T-helper 1 cell treated with Interleukin-12 subunit alpha and Interleukin-12 subunit beta and Interleukin-4 antibody, amounts not matched to agents 30 μg/mL and 1 μg/mL, for 36 hours (primary cell): ENCODE results near the gene MAGEE1.
A peak's percentile ranks its signal among the peaks of the same experiment; 100 is the strongest.

ENCODE experiments used
- H3K27ac Mint-ChIP-seq: one replicate; pipeline ENCODE4 v1.8.0; 2021; ENCODE audit warnings: mild to moderate bottlenecking, mixed read lengths
- H3K27me3 Mint-ChIP-seq: one replicate; pipeline ENCODE4 v1.8.0; 2021; ENCODE audit warnings: low read depth, mixed read lengths
- H3K36me3 Mint-ChIP-seq: one replicate; pipeline ENCODE4 v1.8.0; 2021; ENCODE audit warnings: low read depth, mixed read lengths
- H3K4me1 Mint-ChIP-seq: one replicate; pipeline ENCODE4 v1.8.0; 2021; ENCODE audit warnings: low read depth, mixed read lengths
- H3K4me3 Mint-ChIP-seq: one replicate; pipeline ENCODE4 v1.8.0; 2021; ENCODE audit warnings: mild to moderate bottlenecking, moderate library complexity, mixed read lengths
- H3K9me3 Mint-ChIP-seq: one replicate; pipeline ENCODE4 v1.8.0; 2021; ENCODE audit warnings: mixed read lengths

The MAGEE1 gene, protein sequence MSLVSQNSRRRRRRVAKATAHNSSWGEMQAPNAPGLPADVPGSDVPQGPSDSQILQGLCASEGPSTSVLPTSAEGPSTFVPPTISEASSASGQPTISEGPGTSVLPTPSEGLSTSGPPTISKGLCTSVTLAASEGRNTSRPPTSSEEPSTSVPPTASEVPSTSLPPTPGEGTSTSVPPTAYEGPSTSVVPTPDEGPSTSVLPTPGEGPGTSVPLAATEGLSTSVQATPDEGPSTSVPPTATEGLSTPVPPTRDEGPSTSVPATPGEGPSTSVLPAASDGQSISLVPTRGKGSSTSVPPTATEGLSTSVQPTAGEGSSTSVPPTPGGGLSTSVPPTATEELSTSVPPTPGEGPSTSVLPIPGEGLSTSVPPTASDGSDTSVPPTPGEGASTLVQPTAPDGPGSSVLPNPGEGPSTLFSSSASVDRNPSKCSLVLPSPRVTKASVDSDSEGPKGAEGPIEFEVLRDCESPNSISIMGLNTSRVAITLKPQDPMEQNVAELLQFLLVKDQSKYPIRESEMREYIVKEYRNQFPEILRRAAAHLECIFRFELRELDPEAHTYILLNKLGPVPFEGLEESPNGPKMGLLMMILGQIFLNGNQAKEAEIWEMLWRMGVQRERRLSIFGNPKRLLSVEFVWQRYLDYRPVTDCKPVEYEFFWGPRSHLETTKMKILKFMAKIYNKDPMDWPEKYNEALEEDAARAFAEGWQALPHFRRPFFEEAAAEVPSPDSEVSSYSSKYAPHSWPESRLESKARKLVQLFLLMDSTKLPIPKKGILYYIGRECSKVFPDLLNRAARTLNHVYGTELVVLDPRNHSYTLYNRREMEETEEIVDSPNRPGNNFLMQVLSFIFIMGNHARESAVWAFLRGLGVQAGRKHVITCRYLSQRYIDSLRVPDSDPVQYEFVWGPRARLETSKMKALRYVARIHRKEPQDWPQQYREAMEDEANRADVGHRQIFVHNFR

DNA sequence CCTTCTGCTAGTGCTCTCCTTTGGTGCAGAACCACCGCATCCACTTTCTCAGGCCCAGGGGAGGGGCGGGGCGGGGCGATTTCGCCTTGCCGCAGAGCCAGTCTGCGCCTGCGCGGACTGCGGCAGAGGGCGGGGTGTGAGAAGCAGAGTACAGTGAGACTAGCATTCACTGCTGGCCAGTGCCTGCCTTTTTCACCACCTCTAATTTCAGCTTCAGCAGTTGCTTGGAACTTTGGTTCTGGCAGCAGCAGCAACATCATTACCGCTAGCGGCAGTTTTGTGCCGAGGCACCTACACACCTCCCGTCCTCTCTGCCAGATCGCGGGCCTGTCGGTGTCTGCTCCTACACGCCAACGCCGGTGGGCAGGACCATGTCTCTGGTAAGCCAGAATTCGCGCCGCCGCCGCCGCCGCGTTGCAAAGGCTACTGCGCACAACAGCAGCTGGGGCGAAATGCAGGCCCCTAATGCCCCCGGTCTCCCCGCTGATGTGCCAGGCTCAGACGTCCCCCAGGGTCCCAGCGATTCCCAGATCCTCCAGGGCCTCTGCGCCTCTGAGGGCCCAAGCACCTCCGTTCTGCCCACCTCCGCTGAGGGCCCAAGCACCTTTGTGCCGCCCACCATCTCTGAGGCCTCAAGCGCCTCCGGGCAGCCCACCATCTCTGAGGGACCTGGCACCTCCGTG is at the start of gene MAGEE1:
TSS of gene MAGEE1 (plus strand) at position 151 of the 683 bp plus-strand sequence. CDS start at position 372, 221 bp downstream.
- Mint-ChIP-seq H3K27me3 (no peaks in the 10 kb centered on the region), H3K27ac (peak within 1 kb of the TSS; percentile 68), H3K9me3 (no peaks in the 10 kb centered on the region)

DNA sequence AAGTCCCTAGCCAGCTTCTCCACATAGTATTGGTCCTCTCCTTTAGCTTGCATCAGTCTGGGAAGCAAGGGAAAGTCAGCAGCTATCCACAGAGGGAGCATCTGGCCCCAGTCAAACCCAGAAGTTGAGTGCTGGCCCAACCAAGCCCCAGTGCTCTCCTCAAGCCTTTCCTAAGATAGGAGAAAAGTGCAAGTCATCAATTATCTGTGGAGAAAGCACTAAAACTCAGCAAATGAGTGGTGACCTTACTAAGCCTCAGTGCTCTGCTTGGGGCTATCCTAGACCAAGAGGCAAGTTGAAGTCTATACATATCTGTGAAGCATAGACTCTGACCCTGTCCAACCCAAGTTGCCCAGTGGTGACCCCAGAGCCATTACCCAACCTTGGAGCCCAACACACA is 28.5 kb upstream of the MAGEE1 start:
- Mint-ChIP-seq H3K4me3 (no peak overlapping the region), H3K27me3 (no peaks in the 10 kb centered on the region), H3K9me3 (no peaks in the 10 kb centered on the region), H3K27ac (no peak overlapping the region), H3K36me3 (no peaks in the 10 kb centered on the region), H3K4me1 (no peaks in the 10 kb centered on the region)

More for the DNA sequence above, at the start of gene MAGEE1:
- H3K4me1 Mint-ChIP-seq, result peaks cover 9% of the 10 kb centered on the region
- peak within 1 kb of the TSS; percentile 88 for H3K4me3 Mint-ChIP-seq
- H3K36me3 Mint-ChIP-seq, result peaks cover 2% of the 10 kb centered on the region

- no peak overlapping the region for H3K4me3 Mint-ChIP-seq
- H3K9me3 Mint-ChIP-seq, result no peaks in the 10 kb centered on the region
- no peaks in the 10 kb centered on the region for H3K36me3 Mint-ChIP-seq
- no peaks in the 10 kb centered on the region for H3K27me3 Mint-ChIP-seq
- no peak overlapping the region for H3K27ac Mint-ChIP-seq
- H3K4me1 Mint-ChIP-seq, result no peaks in the 10 kb centered on the region
These were observed 19.7 kb upstream of the MAGEE1 start for GRCh38 chrX:76407795-76408194.

- Mint-ChIP-seq H3K9me3 (no peaks in the 10 kb centered on the region), H3K4me3 (no peak overlapping the region), H3K36me3 (no peaks in the 10 kb centered on the region), H3K27ac (no peak overlapping the region), H3K4me1 (peaks cover 2% of the 10 kb centered on the region), H3K27me3 (no peaks in the 10 kb centered on the region)
These were observed 7.3 kb upstream of the MAGEE1 start for GRCh38 chrX:76420237-76420636.

DNA sequence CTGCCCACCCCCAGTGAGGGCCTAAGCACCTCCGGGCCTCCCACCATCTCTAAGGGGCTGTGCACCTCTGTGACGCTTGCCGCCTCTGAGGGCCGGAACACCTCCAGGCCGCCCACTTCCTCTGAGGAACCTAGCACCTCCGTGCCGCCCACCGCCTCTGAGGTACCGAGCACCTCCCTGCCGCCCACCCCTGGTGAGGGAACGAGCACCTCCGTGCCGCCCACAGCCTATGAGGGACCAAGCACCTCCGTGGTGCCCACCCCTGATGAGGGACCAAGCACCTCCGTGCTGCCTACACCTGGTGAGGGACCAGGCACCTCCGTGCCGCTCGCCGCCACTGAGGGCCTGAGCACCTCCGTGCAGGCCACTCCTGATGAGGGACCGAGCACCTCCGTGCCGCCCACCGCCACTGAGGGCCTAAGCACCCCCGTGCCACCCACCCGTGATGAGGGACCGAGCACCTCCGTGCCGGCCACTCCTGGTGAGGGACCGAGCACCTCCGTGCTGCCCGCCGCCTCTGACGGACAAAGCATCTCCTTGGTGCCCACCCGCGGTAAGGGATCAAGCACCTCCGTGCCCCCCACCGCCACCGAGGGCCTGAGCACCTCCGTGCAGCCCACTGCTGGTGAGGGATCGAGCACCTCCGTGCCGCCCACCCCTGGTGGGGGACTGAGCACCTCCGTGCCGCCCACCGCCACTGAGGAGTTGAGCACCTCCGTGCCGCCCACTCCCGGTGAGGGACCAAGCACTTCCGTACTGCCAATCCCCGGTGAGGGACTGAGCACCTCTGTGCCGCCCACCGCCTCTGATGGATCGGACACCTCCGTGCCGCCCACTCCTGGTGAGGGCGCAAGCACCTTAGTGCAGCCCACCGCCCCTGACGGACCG is 977 bp downstream of the MAGEE1 start:
- H3K36me3 Mint-ChIP-seq, result peaks cover 2% of the 10 kb centered on the region
- peaks cover 9% of the 10 kb centered on the region for H3K4me1 Mint-ChIP-seq
- H3K9me3 Mint-ChIP-seq, result no peaks in the 10 kb centered on the region
- H3K27ac Mint-ChIP-seq, result peak overlapping the region; percentile 68
- H3K4me3 Mint-ChIP-seq, result peak overlapping the region; percentile 88
- no peaks in the 10 kb centered on the region for H3K27me3 Mint-ChIP-seq

DNA sequence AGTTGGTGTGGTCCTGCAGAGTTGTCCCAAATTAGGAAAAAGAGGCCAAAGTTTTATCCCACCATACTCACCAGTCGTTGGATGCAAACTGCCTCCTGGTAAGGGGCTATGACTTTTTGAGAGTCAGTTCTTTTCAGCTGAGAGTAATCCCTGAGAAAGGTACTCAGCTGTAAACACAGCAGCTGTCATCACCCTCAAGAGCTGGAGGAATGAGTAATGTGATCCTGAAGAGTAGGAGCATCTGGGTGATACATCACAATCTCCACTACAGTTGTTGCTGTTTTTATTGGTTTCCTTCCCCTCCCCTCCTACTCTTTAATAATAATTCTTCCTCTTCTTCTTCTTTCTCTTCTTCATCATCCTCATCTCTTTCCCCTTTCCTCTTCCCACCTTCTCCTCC is 5.7 kb downstream of the MAGEE1 start:
- Mint-ChIP-seq H3K4me3 (no peak overlapping the region), H3K27me3 (no peaks in the 10 kb centered on the region), H3K36me3 (no peaks in the 10 kb centered on the region), H3K27ac (no peak overlapping the region), H3K9me3 (no peaks in the 10 kb centered on the region), H3K4me1 (peaks cover 9% of the 10 kb centered on the region)

DNA sequence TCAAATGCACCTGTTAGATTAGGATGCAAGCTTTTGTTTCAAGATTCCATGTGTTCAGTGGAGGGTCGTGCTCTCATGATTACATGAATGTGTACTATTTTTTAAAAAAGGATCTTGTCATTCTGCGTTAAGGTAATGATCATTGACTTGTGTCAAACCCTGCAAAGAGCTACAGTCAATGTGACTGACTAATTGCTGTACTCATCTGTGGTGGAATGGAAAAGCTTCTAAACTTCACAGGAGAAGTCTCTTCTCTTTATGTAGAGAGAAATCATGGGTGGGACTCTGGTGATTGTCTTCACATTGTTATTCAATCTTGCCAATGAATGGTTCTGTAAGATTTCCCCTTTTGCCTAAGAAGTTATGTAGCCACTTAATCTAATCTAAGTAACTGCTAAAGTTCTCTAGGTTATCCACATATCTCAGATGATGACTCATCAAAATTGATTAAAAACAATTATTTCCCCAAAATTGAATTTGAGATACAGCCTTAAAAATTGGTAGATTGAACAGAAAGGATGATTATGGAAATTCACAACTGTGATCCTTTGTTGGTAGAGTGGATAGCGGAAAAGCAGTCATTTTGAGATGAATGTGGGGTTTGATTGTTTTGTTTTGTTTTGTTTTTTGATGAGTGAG is 6.7 kb downstream of the MAGEE1 start:
- Mint-ChIP-seq H3K36me3 (no peaks in the 10 kb centered on the region), H3K27me3 (no peaks in the 10 kb centered on the region), H3K27ac (no peak overlapping the region), H3K4me1 (peaks cover 9% of the 10 kb centered on the region), H3K9me3 (no peaks in the 10 kb centered on the region), H3K4me3 (no peak overlapping the region)

GRCh38 chrX:76439188-76439587 is 11.7 kb downstream of the MAGEE1 start:
- H3K9me3 Mint-ChIP-seq, result peaks cover 18% of the 10 kb centered on the region
- H3K27ac Mint-ChIP-seq, result no peak overlapping the region
- no peaks in the 10 kb centered on the region for H3K27me3 Mint-ChIP-seq
- peaks cover 4% of the 10 kb centered on the region for H3K4me1 Mint-ChIP-seq
- no peak overlapping the region for H3K4me3 Mint-ChIP-seq
- H3K36me3 Mint-ChIP-seq, result no peaks in the 10 kb centered on the region

DNA sequence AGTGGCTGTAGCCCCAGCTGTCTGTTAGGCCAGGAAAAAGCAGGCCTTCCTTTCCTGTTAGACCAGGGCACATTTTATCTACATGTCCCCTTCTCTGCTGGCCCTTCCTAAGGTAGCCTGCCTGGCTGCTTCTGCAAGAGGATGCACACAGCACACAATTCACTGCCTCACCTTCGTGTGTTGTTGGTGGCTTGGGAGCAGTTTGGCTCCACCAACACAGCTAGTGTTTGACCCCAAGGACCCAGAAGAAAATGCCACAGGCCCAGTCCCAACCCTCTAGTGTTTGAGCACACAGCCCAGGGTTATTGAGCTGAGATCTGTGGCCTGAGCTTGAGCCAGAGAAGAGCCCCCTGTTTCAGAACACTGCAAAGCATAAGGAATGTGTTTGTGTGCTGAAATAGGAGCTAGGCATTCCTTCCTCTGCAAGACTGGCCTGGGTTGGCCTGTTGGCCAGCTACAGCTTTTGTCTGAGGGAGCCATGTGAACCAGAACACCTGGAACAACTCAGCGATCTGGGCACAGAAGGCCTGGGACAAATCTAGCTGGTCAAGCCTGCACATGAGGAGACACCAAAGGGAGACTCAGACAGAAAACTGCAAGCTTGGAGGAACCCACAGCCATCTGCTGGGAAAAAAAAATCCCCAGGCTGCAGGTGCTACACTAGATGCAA is 26.4 kb downstream of the MAGEE1 start:
- H3K27ac Mint-ChIP-seq, result no peak overlapping the region
- no peak overlapping the region for H3K4me3 Mint-ChIP-seq
- H3K36me3 Mint-ChIP-seq, result no peaks in the 10 kb centered on the region
- no peaks in the 10 kb centered on the region for H3K27me3 Mint-ChIP-seq
- no peaks in the 10 kb centered on the region for H3K4me1 Mint-ChIP-seq
- no peaks in the 10 kb centered on the region for H3K9me3 Mint-ChIP-seq

- Mint-ChIP-seq H3K27ac (no peak overlapping the region), H3K9me3 (no peaks in the 10 kb centered on the region), H3K27me3 (no peaks in the 10 kb centered on the region), H3K36me3 (no peaks in the 10 kb centered on the region), H3K4me3 (no peak overlapping the region), H3K4me1 (no peaks in the 10 kb centered on the region)
These were observed 27.0 kb downstream of the MAGEE1 start for GRCh38 chrX:76454456-76454927.

DNA sequence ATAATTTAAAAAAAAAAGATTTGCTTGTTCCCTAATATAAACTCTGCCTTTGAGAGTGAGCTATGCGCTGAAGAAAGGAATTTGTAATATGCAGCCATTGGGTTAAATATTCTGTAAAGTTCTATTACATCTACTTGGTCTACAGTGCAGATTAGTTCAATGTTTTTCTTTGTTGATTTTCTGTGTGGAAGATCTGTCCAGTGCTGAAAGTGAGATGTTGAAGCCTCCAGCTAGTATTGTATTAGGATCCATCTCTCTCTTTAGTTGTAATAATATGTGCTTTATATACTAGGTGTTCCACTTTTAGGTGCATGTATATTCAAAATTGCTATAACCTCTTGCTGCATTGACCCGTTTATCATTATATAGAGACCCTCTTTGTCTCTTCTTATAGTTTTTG is 49.8 kb downstream of the MAGEE1 start:
- no peak overlapping the region for H3K4me3 Mint-ChIP-seq
- H3K9me3 Mint-ChIP-seq, result peaks cover 11% of the 10 kb centered on the region
- H3K27ac Mint-ChIP-seq, result no peak overlapping the region
- H3K4me1 Mint-ChIP-seq, result no peaks in the 10 kb centered on the region
- no peaks in the 10 kb centered on the region for H3K27me3 Mint-ChIP-seq
- H3K36me3 Mint-ChIP-seq, result no peaks in the 10 kb centered on the region
